Measurements from ENCODE around the gene NRXN3. TPM values are rescaled to one million over a fixed set of nuclear protein-coding genes. Genes with fewer than 3 reads are reported as not detected.

NRXN3 gene
- total RNA-seq, 4 donors from 2014 or later, result 4.1 to 11.9 (median 5.8) TPM

DNA sequence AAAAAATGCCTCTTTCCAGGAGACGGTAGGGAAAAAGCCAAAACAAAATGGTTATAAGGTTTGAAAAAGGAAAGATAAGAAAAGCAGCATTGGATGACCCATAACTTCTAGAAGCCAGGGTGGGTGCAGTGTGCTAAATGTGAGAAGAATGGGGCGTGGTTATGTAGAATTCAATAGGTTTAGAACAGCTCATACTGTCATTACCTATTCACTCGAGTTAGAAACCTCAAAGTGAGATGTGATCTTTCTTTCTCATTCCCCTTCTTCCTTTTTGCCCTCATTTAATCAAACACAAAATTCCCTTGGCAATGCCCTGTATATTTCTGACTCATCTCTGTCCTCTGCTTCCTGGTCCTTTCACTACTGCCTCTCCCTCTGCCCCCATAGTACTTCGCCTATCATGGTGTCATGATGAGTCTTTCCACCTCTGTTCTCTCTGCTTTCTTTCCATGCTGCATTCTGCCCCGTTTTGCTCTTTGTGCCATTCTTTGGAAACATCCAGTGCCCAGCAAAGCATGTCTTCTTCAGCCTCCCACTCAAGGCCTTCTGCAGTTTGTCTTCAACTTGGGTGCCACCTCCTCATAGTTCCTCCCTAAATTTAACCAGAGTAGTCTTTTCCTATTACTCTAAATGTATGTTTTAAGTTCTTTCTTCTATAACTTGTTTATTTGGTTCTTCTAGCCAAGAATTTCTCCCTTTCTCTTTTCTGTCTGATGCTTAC lies 496.3 kb downstream of the NRXN3 start:
- WGBS, 2 donors (ENCODE audit: low coverage in 1 of 2), result 58 to 63% methylated on average over 5 of the region's 5 CpGs
- H3K4me1 ChIP-seq, result no peaks in the 10 kb centered on the region
- H3K9me3 ChIP-seq, result no peaks in the 10 kb centered on the region
- DNase-seq, result no peak
- no peaks in the 10 kb centered on the region for H3K36me3 ChIP-seq
- no peak overlapping the region for H3K4me3 ChIP-seq
- TF ChIP-seq POLR2A (IDR thresholded peaks at IDR 0.05) (no peak), EP300 (IDR thresholded peaks at IDR 0.05; ENCODE audit: low read depth) (no peak), POLR2AphosphoS5 (IDR thresholded peaks at IDR 0.05) (no peak)
- TF ChIP-seq, protein P1, sequence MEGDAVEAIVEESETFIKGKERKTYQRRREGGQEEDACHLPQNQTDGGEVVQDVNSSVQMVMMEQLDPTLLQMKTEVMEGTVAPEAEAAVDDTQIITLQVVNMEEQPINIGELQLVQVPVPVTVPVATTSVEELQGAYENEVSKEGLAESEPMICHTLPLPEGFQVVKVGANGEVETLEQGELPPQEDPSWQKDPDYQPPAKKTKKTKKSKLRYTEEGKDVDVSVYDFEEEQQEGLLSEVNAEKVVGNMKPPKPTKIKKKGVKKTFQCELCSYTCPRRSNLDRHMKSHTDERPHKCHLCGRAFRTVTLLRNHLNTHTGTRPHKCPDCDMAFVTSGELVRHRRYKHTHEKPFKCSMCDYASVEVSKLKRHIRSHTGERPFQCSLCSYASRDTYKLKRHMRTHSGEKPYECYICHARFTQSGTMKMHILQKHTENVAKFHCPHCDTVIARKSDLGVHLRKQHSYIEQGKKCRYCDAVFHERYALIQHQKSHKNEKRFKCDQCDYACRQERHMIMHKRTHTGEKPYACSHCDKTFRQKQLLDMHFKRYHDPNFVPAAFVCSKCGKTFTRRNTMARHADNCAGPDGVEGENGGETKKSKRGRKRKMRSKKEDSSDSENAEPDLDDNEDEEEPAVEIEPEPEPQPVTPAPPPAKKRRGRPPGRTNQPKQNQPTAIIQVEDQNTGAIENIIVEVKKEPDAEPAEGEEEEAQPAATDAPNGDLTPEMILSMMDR (IDR thresholded peaks at IDR 0.05), result no peak
- H3K27me3 ChIP-seq, result no peaks in the 10 kb centered on the region
- H3K27ac ChIP-seq, result no peak overlapping the region
- in situ Hi-C loops (cut with MboI; ENCODE audit: low pct_ligation_motif_present in 1 of 4, low pct_unique_long_range_greater_than_20kb in 1 of 4, low sequenced_read_pairs in 3 of 4) (no loop called here), intact Hi-C loops (cut with DNase I; ENCODE audit: low total_unique reads) (no loop called here)

DNA sequence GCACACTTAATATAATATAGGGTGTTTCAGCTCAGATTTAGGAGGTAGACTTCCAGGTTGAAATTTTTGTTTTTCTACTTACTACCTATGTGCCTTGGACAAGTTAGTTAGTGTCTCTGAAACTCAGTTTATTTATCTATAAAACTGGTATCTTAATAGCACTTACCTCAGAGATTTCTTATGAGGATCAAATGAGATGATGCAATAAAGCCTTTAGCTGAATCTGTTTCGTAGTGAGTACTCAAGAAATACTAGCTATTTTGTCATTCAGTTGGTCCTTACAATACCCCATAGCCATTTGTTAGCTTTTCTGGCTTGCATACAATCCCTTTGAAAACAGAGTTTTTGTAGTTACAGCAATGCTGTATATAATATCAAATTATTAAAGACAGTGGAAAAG lies 497.0 kb downstream of the NRXN3 start:
- H3K27ac ChIP-seq, result no peak overlapping the region
- DNase-seq, result no peak
- intact Hi-C loops (cut with DNase I; ENCODE audit: low total_unique reads), result no loop called here
- H3K27me3 ChIP-seq, result no peaks in the 10 kb centered on the region
- no peaks in the 10 kb centered on the region for H3K4me1 ChIP-seq
- H3K36me3 ChIP-seq, result no peaks in the 10 kb centered on the region
- no peak overlapping the region for H3K4me3 ChIP-seq
- WGBS, 2 donors (ENCODE audit: low coverage in 1 of 2), result 33 to 70% methylated on average over 1 of the region's 1 CpG
- no peaks in the 10 kb centered on the region for H3K9me3 ChIP-seq
- in situ Hi-C loops (cut with MboI; ENCODE audit: low pct_ligation_motif_present in 1 of 4, low pct_unique_long_range_greater_than_20kb in 1 of 4, low sequenced_read_pairs in 3 of 4), result no loop called here
- no peak for TF ChIP-seq POLR2A (IDR thresholded peaks at IDR 0.05)
- no peak for TF ChIP-seq POLR2AphosphoS5 (IDR thresholded peaks at IDR 0.05)
- no peak for TF ChIP-seq EP300 (IDR thresholded peaks at IDR 0.05; ENCODE audit: low read depth)
- TF ChIP-seq, protein P1 (IDR thresholded peaks at IDR 0.05), result no peak

DNA sequence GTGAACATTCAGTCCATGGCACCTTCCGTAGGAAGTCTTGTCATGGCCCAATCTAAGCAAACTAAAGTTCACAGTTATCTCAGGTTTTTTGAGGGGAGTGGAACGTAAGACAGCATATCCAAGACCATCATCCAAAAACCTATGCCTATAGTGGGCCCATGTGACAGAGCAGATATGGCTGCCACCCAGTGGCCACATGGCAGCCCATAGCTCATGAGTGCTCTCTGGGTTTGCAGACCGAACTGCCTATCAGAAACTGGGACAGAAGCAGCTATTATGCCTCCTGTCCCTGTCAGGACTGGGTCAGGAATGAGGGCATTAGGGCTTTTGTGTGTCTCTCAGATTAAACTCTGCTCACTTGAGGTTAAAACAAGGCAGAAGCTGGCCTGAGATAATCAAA lies 503.7 kb downstream of the NRXN3 start:
- H3K36me3 ChIP-seq, result no peaks in the 10 kb centered on the region
- no peaks in the 10 kb centered on the region for H3K9me3 ChIP-seq
- no peak overlapping the region for H3K4me3 ChIP-seq
- H3K27ac ChIP-seq, result no peak overlapping the region
- TF ChIP-seq, protein P1 (IDR thresholded peaks at IDR 0.05), result no peak
- no peak for TF ChIP-seq POLR2AphosphoS5 (IDR thresholded peaks at IDR 0.05)
- no peak for TF ChIP-seq POLR2A (IDR thresholded peaks at IDR 0.05)
- TF ChIP-seq EP300 (IDR thresholded peaks at IDR 0.05; ENCODE audit: low read depth), result no peak
- in situ Hi-C loops (cut with MboI; ENCODE audit: low pct_ligation_motif_present in 1 of 4, low pct_unique_long_range_greater_than_20kb in 1 of 4, low sequenced_read_pairs in 3 of 4) (no loop called here), intact Hi-C loops (cut with DNase I; ENCODE audit: low total_unique reads) (no loop called here)
- no peaks in the 10 kb centered on the region for H3K27me3 ChIP-seq
- WGBS, 2 donors (ENCODE audit: low coverage in 1 of 2), result 91% methylated on average over 3 of the region's 3 CpGs; no CpG with 5 or more reads in 1 of the 2 donors
- DNase-seq, result no peak
- no peaks in the 10 kb centered on the region for H3K4me1 ChIP-seq

DNA sequence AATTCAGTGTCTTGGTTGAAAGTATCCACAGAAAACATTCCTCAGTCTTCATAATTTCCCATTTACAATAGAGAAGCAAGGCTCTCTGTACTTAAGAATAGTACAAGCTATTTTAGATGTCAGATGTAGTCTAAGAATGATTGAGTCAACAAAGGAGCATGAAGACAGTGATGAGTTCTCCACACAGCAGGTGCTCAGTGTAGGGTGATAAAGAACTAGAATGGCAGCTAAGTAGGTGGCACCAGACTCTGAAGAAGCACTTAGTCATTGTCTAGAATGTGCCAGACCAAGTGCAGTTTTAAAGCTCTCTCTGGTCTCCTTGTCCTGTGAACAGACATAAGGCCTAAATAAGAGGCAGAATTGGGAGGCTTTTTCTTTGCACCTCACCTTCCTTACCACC lies 504.6 kb downstream of the NRXN3 start:
- intact Hi-C loops (cut with DNase I; ENCODE audit: low total_unique reads), result no loop called here
- DNase-seq, result no peak
- Histone ChIP-seq H3K4me3 (no peak overlapping the region), H3K4me1 (no peaks in the 10 kb centered on the region), H3K36me3 (no peaks in the 10 kb centered on the region), H3K27ac (no peak overlapping the region), H3K27me3 (no peaks in the 10 kb centered on the region), H3K9me3 (no peaks in the 10 kb centered on the region)
- in situ Hi-C loops (cut with MboI; ENCODE audit: low pct_ligation_motif_present in 1 of 4, low pct_unique_long_range_greater_than_20kb in 1 of 4, low sequenced_read_pairs in 3 of 4), result no loop called here
- TF ChIP-seq POLR2AphosphoS5 (IDR thresholded peaks at IDR 0.05) (no peak), EP300 (IDR thresholded peaks at IDR 0.05; ENCODE audit: low read depth) (no peak), POLR2A (IDR thresholded peaks at IDR 0.05) (no peak)
- TF ChIP-seq, protein P1 (IDR thresholded peaks at IDR 0.05), result no peak
